Neural cell (in vitro differentiated cells): ENCODE data around the gene TBC1D16. TPM values are rescaled to one million over a fixed set of nuclear protein-coding genes. Genes with fewer than 3 reads are reported as not detected.

Experiments used
- H2AFZ ChIP-seq: fragments of 200-600, 300-800 bp; sonication (generic), shearing (Covaris generic); 2 replicates; pipeline ENCODE4 v1.6.0; 2014; ENCODE audit warnings: low read depth, mild to moderate bottlenecking, antibody characterized with exemption, low read length, moderate library complexity
- H3F3A ChIP-seq: fragments of 200-600 bp; shearing (Covaris generic); 2 replicates; pipeline ENCODE4 v1.6.1; 2016; ENCODE audit warnings: mild to moderate bottlenecking, moderate library complexity, mixed read lengths, antibody characterized with exemption, low read length; ENCODE audit not compliant: insufficient read depth, poor library complexity, severe bottlenecking
- H3K27ac ChIP-seq: fragments of 200-600, 300-800 bp; sonication (generic), shearing (Covaris generic); 2 replicates; pipeline ENCODE4 v1.5.1; 2014; ENCODE audit warnings: mild to moderate bottlenecking, low read length, moderate library complexity
- H3K27me3 ChIP-seq: fragments of 300-800, 200-600 bp; sonication (generic), shearing (Covaris generic); 2 replicates; pipeline ENCODE4 v1.6.0; 2014; ENCODE audit warnings: mild to moderate bottlenecking, low read depth, low read length, moderate library complexity; ENCODE audit not compliant: insufficient read depth
- H3K36me3 ChIP-seq: fragments of 300-800, 200-600 bp; sonication (generic), shearing (Covaris generic); 2 replicates; pipeline ENCODE4 v1.5.1; 2014; ENCODE audit warnings: mild to moderate bottlenecking, antibody characterized with exemption, low read length, moderate library complexity; ENCODE audit not compliant: insufficient read depth
- H3K4me2 ChIP-seq: fragments of 300-800, 200-600 bp; sonication (generic), shearing (Covaris generic); 2 replicates; pipeline ENCODE4 v1.6.0; 2014; ENCODE audit warnings: mild to moderate bottlenecking, low read length
- H3K4me3 ChIP-seq: fragments of 300-800, 200-600 bp; sonication (generic), shearing (Covaris generic); 2 replicates; pipeline ENCODE4 v1.5.1; 2014; ENCODE audit warnings: mild to moderate bottlenecking, low read length, moderate library complexity
- H3K79me2 ChIP-seq: fragments of 200-600 bp; shearing (Covaris generic); replicated peaks from 2 replicates; pipeline ENCODE4 v1.6.0; 2014; ENCODE audit warnings: mild to moderate bottlenecking, low read length, moderate library complexity; ENCODE audit not compliant: insufficient read depth
- H3K9ac ChIP-seq: fragments of 300-800, 200-600 bp; sonication (generic), shearing (Covaris generic); 2 replicates; pipeline ENCODE4 v1.6.1; 2016; ENCODE audit warnings: mild to moderate bottlenecking, low read length, mixed read lengths
- H3K9me2 ChIP-seq: fragments of 200-600 bp; shearing (Covaris generic); 2 replicates; pipeline ENCODE4 v1.6.1; 2016; ENCODE audit warnings: mild to moderate bottlenecking, low read length, mixed read lengths; ENCODE audit not compliant: insufficient read depth
- H3K9me3 ChIP-seq: fragments of 200-600, 300-800 bp; sonication (generic), shearing (Covaris generic); 2 replicates; pipeline ENCODE4 v1.6.1; 2016; ENCODE audit warnings: mild to moderate bottlenecking, mixed run types, low read length, moderate library complexity, mixed read lengths
- H4K20me1 ChIP-seq: fragments of 200-600 bp; shearing (Covaris generic); 2 replicates; pipeline ENCODE4 v1.6.1; 2016; ENCODE audit warnings: mild to moderate bottlenecking, mixed run types; ENCODE audit not compliant: insufficient read depth
- CTCF ChIP-seq: fragments of 450-650 bp; IDR thresholded peaks from 2 replicates; pipeline ENCODE4 v1.5.1; 2014; ENCODE audit warnings: antibody characterized with exemption, mild to moderate bottlenecking, moderate library complexity; ENCODE audit not compliant: poor library complexity, severe bottlenecking
- EP300 ChIP-seq: fragments of 450-650 bp; conservative IDR thresholded peaks from 2 replicates; pipeline ENCODE4 v1.6.1; 2014; ENCODE audit warnings: antibody characterized with exemption, mild to moderate bottlenecking, moderate library complexity; ENCODE audit not compliant: poor library complexity, severe bottlenecking
- EZH2 ChIP-seq: fragments of 200-600, 300-800 bp; shearing (Covaris generic), sonication (generic); IDR thresholded peaks from 2 replicates; pipeline ENCODE4 v1.6.1; 2014; ENCODE audit warnings: antibody characterized with exemption, low read length, borderline replicate concordance, mild to moderate bottlenecking; ENCODE audit not compliant: insufficient read depth, poor library complexity, severe bottlenecking
- MXI1 ChIP-seq: fragments of 450-650 bp; conservative IDR thresholded peaks from 2 replicates; pipeline ENCODE4 v1.6.1; 2014; ENCODE audit warnings: antibody characterized with exemption, mild to moderate bottlenecking; ENCODE audit not compliant: poor library complexity, severe bottlenecking
- POLR2AphosphoS5 ChIP-seq: IDR thresholded peaks from 2 replicates; pipeline ENCODE4 v1.6.1; 2012
- RAD21 ChIP-seq: fragments of 450-650 bp; conservative IDR thresholded peaks from 2 replicates; pipeline ENCODE4 v1.6.1; 2014; ENCODE audit warnings: antibody characterized with exemption, mild to moderate bottlenecking, moderate library complexity
- REST ChIP-seq: IDR thresholded peaks from 2 replicates; pipeline ENCODE4 v1.6.1; 2012; ENCODE audit warnings: borderline replicate concordance
- SMC3 ChIP-seq: fragments of 450-650 bp; conservative IDR thresholded peaks from 2 replicates; pipeline ENCODE4 v1.6.1; 2014; ENCODE audit warnings: antibody characterized with exemption, mild to moderate bottlenecking, moderate library complexity; ENCODE audit not compliant: poor library complexity
- TAF1 ChIP-seq: IDR thresholded peaks from 2 replicates; pipeline ENCODE4 v1.6.1; 2012; ENCODE audit warnings: low read depth
- polyA plus RNA-seq: library from polyadenylated mRNA; depleted of rRNA; stranded (reverse); fragments of >200 nt; gene quantifications from 2 replicates; pipeline ENCODE4 v1.2.3, GENCODE V29; 2014

Gene TBC1D16
- polyA plus RNA-seq, 1 donor from 2014 or later = 19.8 TPM

GRCh38 chr17:79949656-79950209 is 85.9 kb downstream of the TBC1D16 start:
- Histone ChIP-seq H3K27ac (peak overlapping the region; percentile 87), H2AFZ (no peak overlapping the region), H3K4me3 (peak overlapping the region; percentile 62), H3K9me3 (no peaks in the 10 kb centered on the region), H3K27me3 (no peaks in the 10 kb centered on the region), H3K4me2 (peak overlapping the region; percentile 43), H4K20me1 (no peaks in the 10 kb centered on the region), H3F3A (peaks cover 18% of the 10 kb centered on the region), H3K36me3 (no peaks in the 10 kb centered on the region), H3K9me2 (no peaks in the 10 kb centered on the region), H3K79me2 (no peaks in the 10 kb centered on the region), H3K9ac (peak overlapping the region; percentile 73)
- TF ChIP-seq POLR2AphosphoS5 (peak; percentile 29), TAF1 (peak; percentile 46), RAD21 (no peak), MXI1 (peak; percentile 45)

- H3K4me3 ChIP-seq = peak overlapping the region; percentile 62
- H2AFZ ChIP-seq = no peak overlapping the region
- peak overlapping the region; percentile 87 for H3K27ac ChIP-seq
- H3K27me3 ChIP-seq = no peaks in the 10 kb centered on the region
- H3K9me2 ChIP-seq = no peaks in the 10 kb centered on the region
- H3K79me2 ChIP-seq = no peaks in the 10 kb centered on the region
- TF ChIP-seq RAD21 (no peak), EZH2 (no peak), EP300 (peak; percentile 81), POLR2AphosphoS5 (peak; percentile 96), REST (peak; percentile 83)
- no peaks in the 10 kb centered on the region for H3K9me3 ChIP-seq
- H4K20me1 ChIP-seq = no peaks in the 10 kb centered on the region
- no peaks in the 10 kb centered on the region for H3K36me3 ChIP-seq
- H3F3A ChIP-seq = peaks cover 18% of the 10 kb centered on the region
- H3K4me2 ChIP-seq = peak overlapping the region; percentile 54
- peak overlapping the region; percentile 73 for H3K9ac ChIP-seq
Observed at GRCh38 chr17:79948945-79949655, 86.6 kb downstream of the TBC1D16 start.

GRCh38 chr17:79948406-79948944 is 87.2 kb downstream of the TBC1D16 start:
- Histone ChIP-seq H3K27ac (peak overlapping the region; percentile 87), H3K36me3 (no peaks in the 10 kb centered on the region)

More at GRCh38 chr17:79948406-79948944, 87.2 kb downstream of the TBC1D16 start:
- TF ChIP-seq SMC3 (no peak), EZH2 (no peak), MXI1 (no peak), EP300 (no peak), TAF1 (no peak), RAD21 (no peak), CTCF (no peak), REST (no peak), POLR2AphosphoS5 (no peak)
- H3K27me3 ChIP-seq = no peaks in the 10 kb centered on the region
- H3K4me3 ChIP-seq = peak overlapping the region; percentile 62
- H3K9me2 ChIP-seq = no peaks in the 10 kb centered on the region
- H3K9ac ChIP-seq = peak overlapping the region; percentile 73
- peaks cover 17% of the 10 kb centered on the region for H3F3A ChIP-seq
- no peak overlapping the region for H3K4me2 ChIP-seq
- H4K20me1 ChIP-seq = no peaks in the 10 kb centered on the region
- no peaks in the 10 kb centered on the region for H3K79me2 ChIP-seq
- H3K9me3 ChIP-seq = no peaks in the 10 kb centered on the region
- no peak overlapping the region for H2AFZ ChIP-seq
